H1 (cell line): ENCODE data around the gene LEMD1. TPM values are rescaled to one million over a fixed set of nuclear protein-coding genes. Genes with fewer than 3 reads are reported as not detected.
A peak's percentile ranks its signal among the peaks of the same experiment; 100 is the strongest.

Experiments used
- CTCF ChIA-PET: fragments of 300-600 bp; sonication (Branson Sonifier 250); formaldehyde crosslinking; loops from one replicate; lab custom pipeline; 2021; ENCODE audit not compliant: partially characterized antibody; lab: Charles Lee
- POLR2A ChIA-PET: fragments of 300-600 bp; sonication (Branson Sonifier 250); formaldehyde crosslinking; loops from one replicate; lab custom pipeline; 2021; ENCODE audit warnings: inconsistent platforms; ENCODE audit not compliant: partially characterized antibody; lab: Charles Lee
- DNase-seq, 2 experiments: peaks; one replicate each; pipeline versions ENCODE4 v3.0.0 to v3.0.0-alpha.2; 2010 to 2022; ENCODE audit warnings: low spot score in 2 of 2, low read depth in 1 of 2, mixed read lengths in 1 of 2
- FAIRE-seq: peaks from 2 replicates; lab custom pipeline; 2011; peaks lifted over from hg19 to GRCh38; lab: Jason Lieb, UNC
- H2AFZ ChIP-seq: 2 replicates; pipeline ENCODE4 v1.8.1; 2012; ENCODE audit warnings: low read length, inconsistent platforms
- H2AK5ac ChIP-seq: 2 replicates; pipeline ENCODE4 v1.6.1; 2013; ENCODE audit warnings: low read depth, low read length
- H2BK120ac ChIP-seq: replicated peaks from 2 replicates; pipeline ENCODE3; 2013; ENCODE audit warnings: low read depth, low read length, inconsistent platforms
- H2BK12ac ChIP-seq: 2 replicates; pipeline ENCODE4 v1.6.1; 2013; ENCODE audit warnings: low read depth, low read length
- H2BK15ac ChIP-seq: 2 replicates; pipeline ENCODE4 v1.6.1; 2013; ENCODE audit warnings: low read length
- H2BK20ac ChIP-seq: 2 replicates; pipeline ENCODE4 v1.6.1; 2013; ENCODE audit warnings: low read length
- H2BK5ac ChIP-seq: 2 replicates; pipeline ENCODE4 v1.6.1; 2013; ENCODE audit warnings: low read depth, low read length
- H3K14ac ChIP-seq: 2 replicates; pipeline ENCODE4 v1.6.1; 2013; ENCODE audit warnings: inconsistent platforms; ENCODE audit not compliant: insufficient read length
- H3K18ac ChIP-seq: 2 replicates; pipeline ENCODE4 v1.6.1; 2013; ENCODE audit warnings: low read length; ENCODE audit errors: extremely low read depth
- H3K23ac ChIP-seq: 2 replicates; pipeline ENCODE4 v1.6.1; 2013; ENCODE audit warnings: inconsistent platforms; ENCODE audit not compliant: insufficient read length
- H3K23me2 ChIP-seq: 2 replicates; pipeline ENCODE4 v1.6.1; 2013; ENCODE audit warnings: low read depth, low read length
- H3K27ac ChIP-seq: 2 replicates; pipeline ENCODE4 v1.6.1; 2011; ENCODE audit warnings: low read depth, low read length, inconsistent platforms
- H3K27me3 ChIP-seq, 4 experiments: replicated peaks in 1 of 4; 1 replicate in 1 of 4; 2 replicates in 3 of 4; pipeline versions ENCODE4 v1.6.1 to v1.8.1; 2011 to 2013; ENCODE audit warnings: low read length in 3 of 4, mild to moderate bottlenecking in 3 of 4, inconsistent platforms in 2 of 4, mixed read lengths in 2 of 4, moderate library complexity in 1 of 4; ENCODE audit not compliant: control insufficient read depth in 3 of 4, insufficient read depth in 3 of 4; ENCODE audit errors: extremely low read depth in 1 of 4
- H3K36me3 ChIP-seq, 4 experiments: 2 replicates each; pipeline versions ENCODE4 v1.6.1 to v1.8.1; 2011 to 2013; ENCODE audit warnings: mild to moderate bottlenecking in 4 of 4, low read length in 3 of 4, moderate library complexity in 2 of 4, control low read depth in 1 of 4, inconsistent platforms in 1 of 4; ENCODE audit not compliant: insufficient read depth in 4 of 4, control insufficient read depth in 2 of 4
- H3K4ac ChIP-seq: replicated peaks from 2 replicates; pipeline ENCODE3; 2013; ENCODE audit warnings: low read length, low read depth, mixed read lengths, inconsistent platforms; ENCODE audit not compliant: insufficient read length
- H3K4me1 ChIP-seq, 4 experiments: replicated peaks in 1 of 4; 1 replicate in 1 of 4; 2 replicates in 3 of 4; pipeline versions ENCODE4 v1.6.1 to v1.8.1; 2011 to 2013; ENCODE audit warnings: low read length in 3 of 4, inconsistent platforms in 2 of 4, mixed read lengths in 1 of 4; ENCODE audit not compliant: insufficient read depth in 4 of 4, control insufficient read depth in 3 of 4
- H3K4me2 ChIP-seq, 2 experiments: 2 replicates each; pipeline versions ENCODE4 v1.6.1 to v1.8.1; 2011 to 2013; ENCODE audit warnings: low read depth in 2 of 2, low read length in 2 of 2, control low read depth in 1 of 2, inconsistent platforms in 1 of 2, mild to moderate bottlenecking in 1 of 2; ENCODE audit not compliant: insufficient read depth in 1 of 2
- H3K4me3 ChIP-seq, 4 experiments: fragments of 200-600, 300-600 bp in 1 of 4; sonication (generic), shearing (Covaris generic), sonication (Bioruptor Twin) in 1 of 4; 2 replicates each; pipeline versions ENCODE4 v1.5.1 to v1.8.1; 2011 to 2016; ENCODE audit warnings: low read length in 4 of 4, low read depth in 3 of 4, control low read depth in 2 of 4, inconsistent platforms in 2 of 4, mild to moderate bottlenecking in 2 of 4, mixed read lengths in 1 of 4, moderate library complexity in 1 of 4; ENCODE audit not compliant: insufficient read depth in 2 of 4; ENCODE audit errors: extremely low read depth in 1 of 4
- H3K56ac ChIP-seq: replicated peaks from 2 replicates; pipeline ENCODE3; 2013; ENCODE audit warnings: low read depth, mild to moderate bottlenecking, mixed read lengths, low read length, inconsistent platforms; ENCODE audit not compliant: insufficient read length
- H3K79me1 ChIP-seq: 2 replicates; pipeline ENCODE4 v1.6.1; 2013; ENCODE audit warnings: low read depth, low read length, control low read depth
- H3K79me2 ChIP-seq, 2 experiments: 2 replicates each; pipeline versions ENCODE4 v1.6.1 to v1.8.1; 2012 to 2013; ENCODE audit warnings: low read length in 2 of 2, mild to moderate bottlenecking in 2 of 2, inconsistent platforms in 1 of 2; ENCODE audit not compliant: insufficient read depth in 2 of 2, control insufficient read depth in 1 of 2
- H3K9ac ChIP-seq, 4 experiments: replicated peaks in 1 of 4; 1 replicate in 1 of 4; 2 replicates in 3 of 4; pipeline versions ENCODE4 v1.6.1 to v1.8.1; 2011 to 2013; ENCODE audit warnings: low read depth in 3 of 4, low read length in 3 of 4, control low read depth in 2 of 4, mild to moderate bottlenecking in 2 of 4, moderate library complexity in 2 of 4, inconsistent platforms in 1 of 4; ENCODE audit errors: extremely low read depth in 1 of 4
- H3K9me3 ChIP-seq, 2 experiments: 2 replicates each; pipeline versions ENCODE4 v1.6.1 to v1.8.1; 2012 to 2013; ENCODE audit warnings: mild to moderate bottlenecking in 2 of 2, moderate library complexity in 2 of 2, control low read depth in 1 of 2, inconsistent platforms in 1 of 2, low read depth in 1 of 2, low read length in 1 of 2, mixed read lengths in 1 of 2; ENCODE audit not compliant: insufficient read depth in 2 of 2
- H4K20me1 ChIP-seq, 2 experiments: replicated peaks in 1 of 2; 2 replicates each; pipeline versions ENCODE3 to v1.8.1; 2011 to 2013; ENCODE audit warnings: inconsistent platforms in 2 of 2, low read length in 2 of 2, mild to moderate bottlenecking in 1 of 2; ENCODE audit not compliant: insufficient read depth in 2 of 2, control insufficient read depth in 1 of 2
- H4K5ac ChIP-seq: 2 replicates; pipeline ENCODE4 v1.6.1; 2013; ENCODE audit warnings: low read length, low read depth, mixed read lengths, inconsistent platforms; ENCODE audit not compliant: insufficient read length
- H4K8ac ChIP-seq: 2 replicates; pipeline ENCODE4 v1.8.0; 2013; ENCODE audit warnings: mild to moderate bottlenecking, moderate library complexity, low read length, inconsistent platforms; ENCODE audit not compliant: insufficient read depth; ENCODE audit errors: extremely low read depth
- H4K91ac ChIP-seq: replicated peaks from 2 replicates; pipeline ENCODE3; 2013; ENCODE audit warnings: low read length, mixed read lengths, inconsistent platforms; ENCODE audit not compliant: insufficient read length
- BCL11A ChIP-seq, 2 experiments: IDR thresholded peaks; one replicate each; pipeline ENCODE4 v1.6.1; 2011; ENCODE audit warnings: low read depth in 2 of 2, low read length in 2 of 2, mild to moderate bottlenecking in 2 of 2
- POLR2A ChIP-seq, 2 experiments: IDR thresholded peaks; 1 replicate in 1 of 2; 2 replicates in 1 of 2; pipeline ENCODE4 v1.6.1; 2011; ENCODE audit warnings: low read depth in 2 of 2, low read length in 2 of 2, mild to moderate bottlenecking in 2 of 2; ENCODE audit errors: control extremely low read depth in 1 of 2
- WGBS, 2 experiments: shearing (Covaris generic) in 1 of 2; methylation state at CpG; one replicate each; pipeline versions ENCODE4 v1.1.6 to v1.1.7; 2013 to 2015; ENCODE audit warnings: low lambda C conversion rate in 2 of 2, mixed read lengths in 2 of 2, inconsistent platforms in 1 of 2, low coverage in 1 of 2, missing lambda C conversion rate in 1 of 2; ENCODE audit not compliant: insufficient replicate concordance in 2 of 2, insufficient coverage in 1 of 2, insufficient read length in 1 of 2; ENCODE audit errors: extremely low coverage in 1 of 2, missing lambda C conversion rate in 1 of 2; 5-methylcytosine and 5-hydroxymethylcytosine counted together
- polyA plus RNA-seq, 7 experiments: library from polyadenylated mRNA; depleted of rRNA in 3 of 7; stranded (reverse) in 5 of 7; unstranded in 2 of 7; fragments of >200 nt in 5 of 7; fragments of 200-250 nt in 2 of 7; gene quantifications; 1 replicate in 5 of 7; 2 replicates in 1 of 7; 4 replicates in 1 of 7; pipeline versions ENCODE4 v1.2.1 to v1.2.3, GENCODE V29; 2011 to 2013; ENCODE audit warnings: missing spikeins in 2 of 7, mixed read lengths in 2 of 7
- total RNA-seq: library from RNA; stranded (reverse); fragmentation: NEBNext Ultra II Directional; extraction: Animal tissue kit (Norgen Biotek cat#: 25700); gene quantifications from 2 replicates; pipeline ENCODE4 v1.2.1, GENCODE V29; 2021
- TF ChIP-seq, protein P1 (sequence below): IDR thresholded peaks from 2 replicates; pipeline ENCODE4 v1.6.1; 2012; ENCODE audit warnings: inconsistent platforms

LEMD1 gene
- total and polyA plus RNA-seq, 2 of the 8 experiments (the other 6 are each of a cell fraction or from before 2014, with no cell fraction given), result 10.0 to 10.5 TPM

DNA sequence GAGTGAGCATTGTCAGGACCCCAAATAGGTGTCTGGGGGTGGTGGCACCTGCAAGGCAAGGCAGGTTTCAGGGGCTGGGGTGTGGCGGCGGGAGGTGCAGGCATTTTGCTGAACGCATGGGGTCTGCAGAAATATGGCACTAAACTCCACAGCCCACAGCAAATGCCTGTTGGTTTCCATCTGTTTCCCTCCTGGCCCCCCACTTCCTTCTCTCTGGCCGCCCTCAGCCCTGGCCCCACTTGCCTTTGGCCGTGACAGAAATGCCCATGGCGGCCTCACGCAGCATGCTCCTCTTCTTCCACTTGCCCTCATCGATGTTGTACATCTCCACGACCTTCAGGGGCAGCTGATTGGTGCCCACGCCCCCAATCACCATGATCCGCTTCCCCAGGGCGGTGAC is 78.9 kb downstream of the LEMD1 start:
- H3K27ac ChIP-seq, result no peak overlapping the region
- H2BK12ac ChIP-seq, result peak overlapping the region; percentile 87; the same call in 1 of the 2 replicates
- peak overlapping the region; percentile 66; the same call in 1 of the 2 replicates for H4K8ac ChIP-seq
- TF ChIP-seq, protein P1, sequence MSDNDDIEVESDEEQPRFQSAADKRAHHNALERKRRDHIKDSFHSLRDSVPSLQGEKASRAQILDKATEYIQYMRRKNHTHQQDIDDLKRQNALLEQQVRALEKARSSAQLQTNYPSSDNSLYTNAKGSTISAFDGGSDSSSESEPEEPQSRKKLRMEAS, result peak; percentile 73
- TF ChIP-seq POLR2A (IDR thresholded peaks at IDR 0.05; ENCODE audit: control extremely low read depth in 1 of 2, low read depth in 2 of 2, low read length in 2 of 2) (no peak), BCL11A (IDR thresholded peaks at IDR 0.05; ENCODE audit: low read depth in 2 of 2, low read length in 2 of 2) (no peak)
- ChIA-PET CTCF (interaction anchor here (0.7 to 67.1 kb wide), 8 partner anchors 9 to 180 kb away, joined by 3 to 2424 read pairs (median 3); no protein-coding TSS in a partner anchor), POLR2A (no interaction called here)
- H3K79me2 ChIP-seq, result no peaks in the 10 kb centered on the region
- peaks cover 9% of the 10 kb centered on the region; the same call in 1 of the 2 replicates for H3K23me2 ChIP-seq
- H3K56ac ChIP-seq, result no peak overlapping the region
- H3K23ac ChIP-seq, result no peak overlapping the region
- peaks cover 0 to 4% of the 10 kb centered on the region in 2 experiments; a peak in 1 of 4 replicates for H3K9me3 ChIP-seq
- 69% methylated on average over 12 of the region's 12 CpGs; no CpG with 5 or more reads in 1 of the 2 experiments for WGBS, 2 experiments
- H3K4ac ChIP-seq, result peak overlapping the region; percentile 58
- peak overlapping the region; percentile 82 to 93 for H3K4me2 ChIP-seq
- H3K9ac ChIP-seq, result no peak overlapping the region
- H3K18ac ChIP-seq, result peak overlapping the region; percentile 48; the same call in 1 of the 2 replicates
- H3K27me3 ChIP-seq, result peaks cover 11 to 30% (median 29%) of the 10 kb centered on the region in 4 experiments
- no peak overlapping the region for H2AK5ac ChIP-seq
- H3K36me3 ChIP-seq, result no peaks in the 10 kb centered on the region
- DNase-seq (no peak), FAIRE-seq (no peak)
- H2BK20ac ChIP-seq, result no peak overlapping the region
- H2BK15ac ChIP-seq, result peak overlapping the region; percentile 31; the same call in 1 of the 2 replicates
- 0 out of 2 replicates have a peak overlapping the region, but pooled peaks have one; percentile 7 for H2AFZ ChIP-seq
- H4K91ac ChIP-seq, result no peak overlapping the region
- H3K4me1 ChIP-seq, result peaks cover 0 to 5% (median 2%) of the 10 kb centered on the region in 4 experiments; a peak in 6 of 7 replicates
- no peaks in the 10 kb centered on the region for H3K79me1 ChIP-seq
- no peak overlapping the region for H2BK5ac ChIP-seq
- no peak overlapping the region for H3K14ac ChIP-seq
- H4K5ac ChIP-seq, result no peak overlapping the region
- H3K4me3 ChIP-seq, result peak overlapping the region; percentile 52 to 70 (median 56)
- H4K20me1 ChIP-seq, result no peaks in the 10 kb centered on the region
- H2BK120ac ChIP-seq, result no peak overlapping the region
